HG02798 (cell line): ENCODE results near the gene CAPN10.
"Not testable (repeated sequence)": the region's sequence is repeated elsewhere in the genome, so short reads cannot be mapped to it uniquely, and the experiment has no call there.

ENCODE experiments used
- ATAC-seq: cut with Tn5 transposase; IDR thresholded peaks from one replicate; pipeline ENCODE4 v1.9.1; 2021; ENCODE audit warnings: mild to moderate bottlenecking; ENCODE audit not compliant: unreplicated experiment, poor library complexity

The CAPN10 gene

DNA sequence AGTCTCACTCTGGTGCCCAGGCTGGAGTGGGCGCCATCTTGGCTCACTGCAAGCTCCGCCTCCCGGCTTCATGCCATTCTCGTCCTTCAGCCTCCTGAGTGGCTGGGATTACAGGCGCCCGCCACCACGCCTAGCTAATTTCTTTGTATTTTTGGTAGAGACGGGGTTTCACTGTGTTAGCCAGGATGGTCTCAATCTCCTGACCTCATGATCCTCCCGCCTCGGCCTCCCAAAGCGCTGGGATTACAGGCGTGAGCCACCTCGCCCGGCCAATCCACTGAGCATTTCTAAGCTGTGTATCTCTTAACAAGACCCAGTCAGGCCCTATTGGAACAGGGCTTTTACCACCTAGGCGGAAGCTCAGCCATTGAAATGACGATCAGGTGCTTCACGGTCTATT lies 23.3 kb upstream of the CAPN10 start:
- not testable (repeated sequence) for ATAC-seq

DNA sequence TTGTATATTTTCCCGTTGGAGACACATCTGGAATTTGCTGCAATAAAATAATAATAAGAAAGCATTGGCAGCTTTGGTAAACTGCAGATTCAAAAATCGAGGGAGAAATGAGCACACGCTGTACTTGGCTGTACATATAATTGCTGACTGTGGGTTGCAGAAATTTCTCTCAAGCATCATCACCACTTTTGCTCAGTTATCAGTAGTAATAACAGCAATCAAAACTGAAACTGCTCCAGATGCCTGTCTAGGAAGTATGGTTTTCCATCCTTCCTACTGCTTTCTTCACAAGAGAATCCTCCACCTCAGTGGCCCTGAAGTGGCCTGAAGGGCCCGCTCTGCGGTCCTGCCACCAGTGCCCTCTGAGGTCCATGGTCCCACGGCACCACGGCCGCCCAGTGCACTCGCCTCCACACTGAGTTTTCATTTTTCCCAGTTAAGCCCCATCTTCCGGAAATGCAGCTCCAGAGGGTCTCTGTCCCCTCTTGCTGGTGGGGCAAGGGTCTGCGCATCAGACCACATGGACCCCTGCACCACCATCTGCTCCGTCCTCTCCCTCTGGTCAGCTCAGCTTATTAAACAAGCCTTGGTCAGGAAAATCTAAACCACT lies 22.5 kb upstream of the CAPN10 start:
- ATAC-seq, result no peak

DNA sequence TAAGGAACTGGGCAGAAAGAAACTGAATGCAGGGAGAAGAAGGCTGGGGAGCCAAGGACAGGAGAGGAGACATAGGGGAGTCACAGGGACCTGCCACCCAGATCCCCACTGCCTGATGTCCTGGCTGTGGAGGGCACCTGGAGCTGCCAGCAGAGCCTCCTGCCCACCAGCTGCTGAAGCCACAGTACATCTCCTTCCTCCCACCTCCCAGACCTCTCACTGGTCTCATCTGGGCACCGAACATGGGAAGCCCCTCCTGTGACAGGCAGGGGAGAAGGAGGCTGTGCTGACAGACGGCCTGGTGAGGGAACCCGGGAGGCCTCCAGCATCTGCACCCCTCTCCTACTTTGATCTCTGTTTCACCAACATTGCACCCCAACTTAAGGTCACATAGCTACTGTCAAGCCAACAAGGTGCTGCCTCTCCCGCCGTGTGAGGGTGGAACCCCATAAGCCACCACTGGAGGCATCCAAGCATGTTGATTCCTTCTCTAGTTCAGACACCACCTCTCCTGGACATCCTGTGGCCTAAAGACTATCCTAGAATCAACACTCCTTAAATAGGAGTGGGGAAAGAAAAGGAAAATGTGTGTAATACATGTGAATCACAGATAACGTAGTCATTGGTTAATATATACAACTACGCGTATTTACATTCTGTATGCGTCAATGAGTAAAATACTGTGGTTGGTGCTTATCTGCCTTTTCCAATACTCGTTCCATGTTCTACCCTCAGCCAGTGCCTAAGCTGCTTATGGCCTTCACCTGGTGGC lies 21.8 kb upstream of the CAPN10 start:
- ATAC-seq, result no peak

DNA sequence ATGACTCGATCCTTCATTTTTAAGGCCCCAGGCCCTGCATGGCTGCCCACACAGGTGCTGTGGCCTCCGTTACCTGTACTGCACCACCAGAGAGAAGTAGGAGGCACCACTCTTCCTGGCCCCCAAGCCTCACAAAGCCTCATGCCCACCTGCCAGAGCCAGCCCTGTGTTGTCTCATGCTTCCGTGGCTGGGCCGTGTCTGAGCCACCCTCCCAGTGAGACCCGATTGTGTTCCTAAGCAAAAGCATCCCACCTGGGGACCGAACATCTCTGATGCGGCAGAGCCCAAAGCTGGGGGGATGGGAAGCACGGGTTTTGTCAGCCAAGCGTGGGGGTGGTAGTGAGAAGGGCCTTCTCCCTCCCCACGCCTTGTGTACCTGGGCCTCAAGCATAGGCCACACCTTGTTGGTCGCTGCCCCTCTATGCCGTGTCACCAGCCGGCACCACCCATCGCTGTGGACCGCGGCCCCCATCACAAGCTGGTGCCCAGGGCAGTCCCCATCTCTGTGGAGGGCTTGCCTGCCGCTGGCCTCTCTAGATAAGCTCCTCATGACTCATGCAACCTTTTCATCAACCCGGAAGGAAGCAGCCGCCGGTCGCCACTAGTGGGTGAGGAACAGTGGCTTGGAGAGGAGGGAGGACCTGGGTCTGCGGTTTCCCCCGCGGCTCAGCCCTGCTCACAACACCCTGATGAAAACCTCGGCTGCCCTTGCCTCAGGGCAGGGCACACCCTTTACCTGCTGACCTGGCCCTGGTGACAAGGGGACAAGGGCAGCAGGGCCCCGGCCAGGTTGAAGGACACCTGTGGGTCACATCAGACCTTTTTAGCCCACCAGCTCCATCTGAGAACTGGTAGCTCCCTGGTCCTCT lies 21.0 kb upstream of the CAPN10 start:
- peak; percentile 29 for ATAC-seq

DNA sequence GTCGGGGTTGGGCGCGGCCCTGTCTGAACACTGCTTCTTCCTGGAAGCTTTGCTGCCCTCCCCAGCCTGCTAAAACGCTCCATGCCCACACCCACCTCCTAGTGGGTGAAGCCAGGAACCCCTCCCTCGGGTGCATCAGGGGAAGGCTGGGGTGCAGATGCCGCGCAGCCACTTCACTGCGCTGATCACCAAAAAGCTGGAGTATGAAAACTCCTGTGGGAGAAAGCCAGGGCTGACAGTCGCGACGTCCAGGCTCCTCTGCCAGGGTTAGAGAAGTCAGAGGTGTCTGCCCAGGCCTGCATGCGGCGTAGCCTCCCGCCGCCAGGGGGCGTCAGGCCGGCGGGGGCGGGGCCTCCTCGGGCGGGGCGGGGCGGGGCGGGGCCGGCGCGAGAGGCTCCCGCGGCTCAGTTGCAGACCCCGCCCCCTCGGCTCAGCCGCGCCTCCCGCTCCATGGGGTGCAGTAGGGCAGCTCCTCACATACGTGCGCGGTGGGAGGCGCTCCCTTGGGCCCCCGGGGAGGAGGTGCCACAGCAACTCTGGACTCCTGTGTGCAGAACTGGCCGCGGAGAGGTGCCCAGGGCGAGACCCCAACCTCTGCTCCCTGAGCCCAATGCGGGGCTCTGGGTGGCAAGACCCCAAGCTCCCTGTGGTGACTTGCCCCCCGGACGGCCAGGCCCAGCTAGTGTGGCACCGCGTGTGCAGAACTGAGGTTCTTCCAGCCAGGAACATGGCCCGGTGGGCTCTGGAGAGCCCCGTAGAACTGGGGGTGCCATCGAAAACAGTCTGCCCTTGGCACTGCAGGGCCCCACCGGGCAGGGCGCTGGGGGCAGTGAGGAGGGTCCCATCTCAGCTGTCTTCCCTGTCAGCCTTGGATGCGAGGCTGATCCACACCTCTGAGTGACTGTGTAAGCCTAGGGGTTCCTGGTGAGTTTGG lies 20.1 kb upstream of the CAPN10 start:
- ATAC-seq, result peak; percentile 60

DNA sequence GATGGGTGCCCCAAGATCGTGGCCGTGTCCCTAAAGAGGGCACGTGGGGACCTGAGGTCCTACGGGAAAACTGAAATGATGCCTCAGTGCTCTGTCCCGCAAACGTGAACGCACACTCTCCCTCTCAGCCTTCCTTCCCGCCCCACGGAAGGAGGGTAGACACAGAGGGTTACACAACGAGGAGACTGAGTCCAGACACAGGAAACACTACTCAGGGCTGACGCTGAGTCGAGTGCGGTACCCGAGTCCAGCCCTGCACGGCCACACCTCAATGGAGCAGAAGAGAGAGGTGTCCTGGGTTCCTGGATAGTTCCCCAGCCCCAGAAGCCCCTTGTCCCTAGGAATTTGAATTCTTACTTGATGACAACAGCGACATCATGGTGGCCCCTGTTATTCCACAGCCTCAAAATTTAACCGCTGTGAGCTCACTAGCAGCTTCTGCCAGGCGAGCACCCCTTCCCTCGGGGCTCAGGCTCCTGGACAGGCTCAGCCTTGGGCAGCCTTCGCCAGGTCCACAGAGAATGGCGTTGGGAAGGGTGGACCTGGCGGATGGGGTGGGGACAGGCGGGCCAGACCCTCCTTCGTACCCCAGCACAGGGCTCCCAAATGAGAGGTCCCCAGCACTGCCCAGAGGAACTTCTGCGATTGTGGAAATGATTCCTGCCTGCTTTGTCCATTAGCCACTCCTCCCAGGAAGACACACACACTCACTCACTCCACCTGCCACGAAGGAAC lies 19.2 kb upstream of the CAPN10 start:
- ATAC-seq, result no peak

DNA sequence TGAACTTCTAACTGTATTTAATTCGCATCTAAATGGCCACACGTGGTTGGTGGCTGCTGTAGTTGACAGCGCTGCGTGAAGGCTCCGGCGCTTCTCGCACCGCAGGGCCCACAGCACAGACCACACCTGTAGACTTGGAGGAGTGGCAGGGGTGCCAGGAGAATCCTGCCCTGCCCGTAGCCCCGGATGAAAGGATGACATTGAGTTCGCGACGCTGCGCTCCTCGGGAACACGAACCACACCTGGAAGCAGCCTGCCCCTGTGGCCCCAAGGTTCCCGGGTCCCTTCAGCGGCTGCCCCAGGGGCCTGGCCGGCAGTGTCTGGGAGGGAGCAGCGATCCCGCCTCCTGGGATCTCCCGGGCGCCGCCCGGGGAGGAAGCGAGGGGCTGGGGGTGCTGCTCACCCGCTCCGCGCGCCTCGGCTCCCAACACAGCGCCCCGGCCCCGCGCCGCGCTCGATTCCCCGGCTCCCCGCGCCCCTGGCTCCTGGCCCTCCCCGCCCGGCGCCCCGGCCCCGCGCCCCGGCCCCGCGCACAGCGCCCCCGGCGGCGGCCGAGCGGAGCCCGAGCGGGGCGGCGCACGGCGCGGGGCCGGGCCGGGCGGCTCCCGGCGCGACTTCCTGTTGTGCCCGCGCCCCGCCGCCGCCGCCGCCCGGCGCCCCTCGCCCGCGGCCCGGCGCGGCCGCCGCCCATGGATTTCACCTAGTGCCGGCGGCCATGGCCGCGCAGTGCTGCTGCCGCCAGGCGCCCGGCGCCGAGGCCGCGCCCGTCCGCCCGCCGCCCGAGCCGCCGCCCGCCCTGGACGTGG lies 18.5 kb upstream of the CAPN10 start, which contains the start of gene RNPEPL1:
TSS of gene RNPEPL1 (plus strand) at position 613 of the 806 bp plus-strand sequence. CDS start at position 716, 103 bp downstream.
- ATAC-seq, result peak; percentile 40

DNA sequence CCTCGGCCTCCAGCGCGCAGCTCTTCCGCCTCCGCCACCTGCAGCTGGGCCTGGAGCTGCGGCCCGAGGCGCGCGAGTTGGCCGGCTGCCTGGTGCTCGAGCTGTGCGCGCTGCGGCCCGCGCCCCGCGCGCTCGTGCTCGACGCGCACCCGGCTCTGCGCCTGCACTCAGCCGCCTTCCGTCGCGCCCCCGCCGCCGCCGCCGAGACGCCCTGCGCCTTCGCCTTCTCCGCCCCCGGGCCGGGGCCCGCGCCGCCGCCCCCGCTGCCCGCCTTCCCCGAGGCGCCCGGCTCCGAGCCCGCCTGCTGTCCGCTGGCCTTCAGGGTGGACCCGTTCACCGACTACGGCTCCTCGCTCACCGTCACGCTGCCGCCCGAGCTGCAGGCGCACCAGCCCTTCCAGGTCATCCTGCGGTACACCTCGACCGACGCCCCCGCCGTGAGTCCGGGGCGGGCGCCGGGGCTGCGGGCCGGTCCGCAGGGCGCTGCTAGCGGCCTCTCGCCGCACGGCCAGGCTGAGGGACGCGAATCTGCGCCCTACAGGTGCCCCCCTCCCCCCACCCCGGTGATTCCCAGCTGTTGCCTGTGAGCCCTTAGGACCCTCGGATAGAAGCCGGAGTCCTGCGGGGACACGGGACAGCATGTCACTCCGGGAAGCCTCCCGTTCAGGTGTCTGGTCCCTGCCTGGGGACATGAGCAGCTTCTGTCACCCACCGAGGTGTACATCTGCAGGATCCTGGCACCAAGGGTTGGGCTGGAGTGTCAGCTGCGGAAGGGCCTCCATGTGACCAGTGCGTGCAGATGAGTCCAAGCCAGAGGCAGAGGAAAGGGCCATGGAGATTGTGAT lies 17.6 kb upstream of the CAPN10 start:
- ATAC-seq, result peak; percentile 27

DNA sequence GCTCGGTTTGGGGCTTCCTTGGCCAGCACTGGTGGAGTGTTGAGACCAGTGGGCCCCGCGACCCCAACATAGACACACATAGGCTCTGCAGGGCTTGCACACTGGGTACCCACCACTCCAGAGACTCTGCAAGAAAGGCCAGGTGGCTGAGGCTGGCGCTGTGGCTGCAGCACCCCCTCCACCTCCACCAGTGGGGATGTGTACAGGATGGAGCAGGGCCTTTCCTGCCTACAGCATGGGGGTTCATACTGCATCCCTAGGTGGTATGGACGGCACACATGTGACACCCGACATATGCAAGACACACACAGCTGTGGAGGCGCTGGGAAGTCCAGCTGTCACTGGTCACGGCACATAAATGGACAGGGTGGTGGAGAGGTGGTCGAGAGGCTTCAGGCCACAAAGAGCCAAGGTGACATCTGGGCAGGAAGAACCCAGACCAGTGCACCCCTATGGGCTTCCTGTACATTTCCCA lies 17.0 kb upstream of the CAPN10 start:
- ATAC-seq, result no peak

DNA sequence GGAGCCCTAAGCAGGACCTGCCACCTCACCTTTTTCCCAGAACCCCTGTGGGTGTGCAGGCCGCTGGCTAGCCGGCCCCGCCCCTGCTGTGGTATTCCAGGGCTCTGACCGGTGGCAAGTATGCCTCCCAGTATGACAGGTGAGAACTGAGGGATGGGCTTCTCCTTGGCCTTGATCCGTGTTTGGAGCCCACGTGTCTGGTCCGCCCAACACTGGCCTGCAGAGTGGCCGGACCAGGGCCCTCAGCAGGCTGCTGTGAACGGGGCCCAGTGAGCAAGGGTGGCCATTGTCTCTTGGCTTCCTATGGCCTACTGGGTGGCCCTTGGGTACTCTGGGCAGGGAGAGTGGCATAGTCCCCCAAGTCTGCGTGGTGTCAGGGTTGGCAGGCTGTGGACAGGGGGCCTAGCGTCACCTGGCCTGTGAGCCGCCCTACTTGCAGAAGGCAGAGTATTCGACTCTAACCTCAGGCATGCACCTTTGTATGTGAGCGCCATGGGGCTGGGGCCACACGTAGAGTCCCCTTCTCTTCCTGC lies 16.5 kb upstream of the CAPN10 start:
- ATAC-seq, result no peak

DNA sequence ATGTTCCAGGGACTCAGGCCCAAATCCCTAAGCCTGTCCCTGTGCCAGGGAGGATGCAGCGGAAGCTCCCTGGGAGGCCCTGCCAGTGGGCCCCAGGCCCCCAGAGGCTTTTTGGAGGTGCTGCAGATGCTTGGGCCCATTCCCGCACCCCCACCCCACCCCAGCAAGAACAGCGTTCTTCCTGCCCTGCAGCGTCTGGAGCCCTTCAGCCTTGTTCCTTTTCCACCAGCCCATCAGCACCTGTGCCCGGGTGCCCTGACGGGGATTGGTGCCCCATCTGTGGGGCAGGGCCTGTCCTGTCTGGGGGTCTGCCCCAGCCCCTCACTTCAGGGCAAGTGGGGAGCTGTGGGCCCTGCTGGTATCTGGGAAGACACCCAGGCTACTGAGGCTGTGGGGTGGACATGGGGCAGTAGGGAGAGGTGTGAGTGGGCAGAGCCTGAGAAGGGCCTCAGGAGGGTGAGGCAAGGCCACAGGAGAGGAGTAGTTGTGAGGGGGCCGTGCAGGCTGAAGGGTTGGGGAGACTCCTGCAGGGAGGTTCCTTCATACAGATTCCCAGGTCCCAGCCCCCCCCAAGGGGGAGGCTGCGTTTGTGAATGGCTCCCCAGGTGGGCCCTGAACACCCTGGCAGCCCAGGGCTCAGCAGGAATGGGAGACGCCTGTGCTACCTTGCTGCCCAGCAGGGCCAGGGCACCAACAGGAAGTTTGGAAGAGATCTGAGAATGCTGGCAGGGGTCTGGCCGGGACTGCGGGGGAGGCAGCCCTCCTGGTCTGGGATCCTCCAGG lies 15.8 kb upstream of the CAPN10 start:
- no peak for ATAC-seq

DNA sequence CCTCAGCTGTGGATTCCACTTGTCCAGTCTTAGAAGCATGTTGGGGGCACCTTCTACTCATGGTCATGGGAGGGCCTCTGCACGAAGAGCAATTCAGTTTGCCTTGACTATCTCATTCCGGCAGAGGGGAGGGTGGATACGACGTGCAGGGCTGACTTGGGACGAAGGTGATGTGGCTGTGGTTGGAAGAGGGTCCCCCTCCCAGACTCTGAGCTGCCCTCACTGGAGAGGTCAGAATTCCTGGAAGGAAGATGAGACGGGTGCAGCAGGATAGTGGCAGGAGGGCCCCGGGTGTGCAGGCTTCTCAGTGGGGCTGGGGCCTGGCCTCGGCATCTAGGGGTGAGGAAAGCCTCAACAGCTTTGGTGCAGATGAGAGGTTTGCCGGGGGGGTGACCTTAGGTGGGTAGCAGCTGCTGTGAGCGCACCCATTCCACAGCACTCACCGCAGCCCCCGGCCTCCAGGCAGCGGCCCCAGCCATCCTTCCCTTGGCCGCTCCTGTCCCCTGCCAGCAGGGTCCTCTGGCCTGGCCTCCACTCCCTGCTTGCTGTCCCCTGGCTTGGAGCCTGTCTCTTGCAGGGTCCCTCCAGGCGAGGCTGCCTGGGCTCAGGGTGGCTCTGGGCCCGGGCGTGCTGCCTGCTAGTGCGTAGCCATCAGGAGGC lies 15.1 kb upstream of the CAPN10 start:
- ATAC-seq, result no peak

DNA sequence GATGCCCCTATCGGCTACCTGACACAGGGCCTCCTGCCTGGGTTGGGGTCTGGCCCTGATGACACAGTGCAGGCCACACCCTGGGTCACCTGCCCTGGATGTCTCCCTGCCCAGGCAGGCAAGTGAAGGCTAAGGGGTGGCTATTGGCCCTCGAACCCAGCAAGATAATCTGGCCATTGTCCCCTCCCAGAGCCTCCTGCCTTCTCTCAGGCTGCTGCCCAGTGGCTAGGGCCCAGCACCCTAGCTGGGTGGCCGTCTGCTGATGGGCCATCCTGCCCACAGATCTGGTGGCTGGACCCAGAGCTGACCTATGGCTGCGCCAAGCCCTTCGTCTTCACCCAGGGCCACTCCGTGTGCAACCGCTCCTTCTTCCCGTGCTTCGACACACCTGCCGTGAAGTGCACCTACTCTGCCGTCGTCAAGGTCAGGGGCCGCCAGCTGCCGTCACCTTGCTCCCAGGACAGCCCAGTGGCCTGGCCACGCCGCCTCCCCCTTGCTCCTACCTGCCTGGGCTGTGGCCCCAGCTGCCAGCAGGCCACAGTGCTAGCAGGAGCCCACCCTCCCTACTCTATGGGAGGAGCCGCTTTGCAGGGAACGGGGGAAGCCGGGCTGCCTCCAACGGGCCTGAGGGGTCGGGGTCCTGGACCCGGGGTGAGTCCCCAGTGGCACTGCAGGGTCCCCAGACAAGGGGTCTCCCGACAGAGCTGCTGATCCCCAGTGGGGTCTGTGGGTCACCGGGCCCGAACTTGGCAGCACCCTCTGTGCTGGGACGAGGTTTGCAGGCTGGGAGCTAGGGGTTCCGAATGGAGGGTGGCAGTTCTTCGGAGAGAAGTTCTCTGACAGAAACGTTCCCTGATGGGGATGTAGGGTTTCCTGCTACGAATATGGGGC lies 14.1 kb upstream of the CAPN10 start:
- no peak for ATAC-seq

DNA sequence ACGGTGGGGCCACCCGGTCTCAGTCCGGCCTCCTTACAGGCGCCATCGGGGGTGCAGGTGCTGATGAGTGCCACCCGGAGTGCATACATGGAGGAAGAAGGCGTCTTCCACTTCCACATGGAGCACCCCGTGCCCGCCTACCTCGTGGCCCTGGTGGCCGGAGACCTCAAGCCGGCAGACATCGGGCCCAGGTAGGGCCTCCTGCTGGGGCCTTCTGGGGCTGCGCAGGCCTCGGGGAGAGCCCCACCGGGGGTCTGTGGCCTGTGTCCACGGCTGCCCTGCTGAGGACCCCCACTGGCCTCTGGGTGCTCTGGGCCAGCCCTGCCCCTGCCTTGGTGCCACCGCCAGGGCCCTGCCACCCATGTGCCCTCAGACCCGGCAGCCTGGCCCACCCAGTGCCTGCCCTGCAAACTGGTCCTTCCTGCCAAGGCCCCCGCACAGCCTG lies 13.4 kb upstream of the CAPN10 start:
- ATAC-seq, result no peak
